GM19395 (cell line): ENCODE measurements around the gene CD300C.
"Not testable (repeated sequence)": the region's sequence is repeated elsewhere in the genome, so short reads cannot be mapped to it uniquely, and the experiment has no call there.

Source experiments
- ATAC-seq: cut with Tn5 transposase; IDR thresholded peaks from one replicate; pipeline ENCODE4 v1.9.1; 2021; ENCODE audit warnings: mild to moderate bottlenecking, moderate library complexity; ENCODE audit not compliant: unreplicated experiment

CD300C gene

GRCh38 chr17:74514632-74515334 lies 31.1 kb downstream of the CD300C start:
- ATAC-seq: no peak

GRCh38 chr17:74513987-74514631 lies 31.8 kb downstream of the CD300C start:
- no peak for ATAC-seq

- peak; percentile 73 for ATAC-seq
These were observed 33.3 kb downstream of the CD300C start for GRCh38 chr17:74512624-74513091.

GRCh38 chr17:74512036-74512435 lies 33.9 kb downstream of the CD300C start:
- no peak for ATAC-seq

- ATAC-seq: no peak
These were observed 37.8 kb downstream of the CD300C start for GRCh38 chr17:74508156-74508555.

GRCh38 chr17:74503949-74504348 lies 42.0 kb downstream of the CD300C start:
- ATAC-seq: not testable (repeated sequence)

GRCh38 chr17:74502861-74503260 lies 43.1 kb downstream of the CD300C start:
- ATAC-seq: no peak

GRCh38 chr17:74499992-74500391 lies 45.9 kb downstream of the CD300C start:
- ATAC-seq: no peak

- ATAC-seq: no peak
These were observed 48.4 kb downstream of the CD300C start for GRCh38 chr17:74497471-74497870.

GRCh38 chr17:74493331-74493833 lies 52.5 kb downstream of the CD300C start:
- no peak for ATAC-seq

GRCh38 chr17:74491626-74492025 lies 54.3 kb downstream of the CD300C start:
- ATAC-seq: no peak
